HL-60 (cell line): ENCODE measurements around the gene OSBPL3.

Experiments used
- CTCF ChIP-seq: IDR thresholded peaks from one replicate; pipeline ENCODE4 v1.5.1; 2011; ENCODE audit warnings: low read length, control low read depth, inconsistent platforms; ENCODE audit not compliant: insufficient read depth
- POLR2AphosphoS5 ChIP-seq: IDR thresholded peaks from 2 replicates; pipeline ENCODE4 v1.6.1; 2012; ENCODE audit warnings: low read depth
- REST ChIP-seq: IDR thresholded peaks from 2 replicates; pipeline ENCODE4 v1.6.1; 2012; ENCODE audit warnings: low read depth; ENCODE audit not compliant: insufficient replicate concordance
- SPI1 ChIP-seq: IDR thresholded peaks from 2 replicates; pipeline ENCODE4 v1.6.1; 2012; ENCODE audit warnings: low read depth, mild to moderate bottlenecking, borderline replicate concordance

- TF ChIP-seq CTCF (no peak), POLR2AphosphoS5 (no peak), REST (no peak), SPI1 (no peak)
Observed at GRCh38 chr7:24922099-24922773, 57.7 kb downstream of the OSBPL3 start.
